GM12891 (cell line): Measurements from ENCODE around the gene GPR39.

Experiments used
- DNase-seq: peaks from one replicate; pipeline ENCODE4 v3.0.0; 2011; ENCODE audit warnings: low spot score; ENCODE audit not compliant: insufficient read length
- FAIRE-seq: peaks from 2 replicates; lab custom pipeline; 2011; peaks lifted over from hg19 to GRCh38; lab: Jason Lieb, UNC
- PAX5 ChIP-seq: IDR thresholded peaks from 2 replicates; pipeline ENCODE4 v1.6.1; 2011; ENCODE audit warnings: low read length, moderate library complexity, mild to moderate bottlenecking; ENCODE audit not compliant: insufficient read depth, severe bottlenecking
- POLR2A ChIP-seq: IDR thresholded peaks from 2 replicates; pipeline ENCODE4 v1.6.1; 2011; ENCODE audit warnings: low read depth, low read length, control low read depth
- POLR2AphosphoS5 ChIP-seq: IDR thresholded peaks from 2 replicates; pipeline ENCODE4 v1.6.1; 2011; ENCODE audit warnings: low read depth, low read length, control low read depth
- POU2F2 ChIP-seq: IDR thresholded peaks from 2 replicates; pipeline ENCODE4 v1.6.1; 2011; ENCODE audit warnings: low read depth, mild to moderate bottlenecking, control low read depth, low read length, moderate library complexity
- SPI1 ChIP-seq: IDR thresholded peaks from 2 replicates; pipeline ENCODE4 v1.6.1; 2011; ENCODE audit warnings: low read depth, low read length, control low read depth
- TAF1 ChIP-seq: IDR thresholded peaks from 2 replicates; pipeline ENCODE4 v1.6.1; 2011; ENCODE audit warnings: low read depth, low read length, control low read depth

Gene GPR39

GRCh38 chr2:132609101-132609890 lies 192.7 kb downstream of the GPR39 start:
- FAIRE-seq (no peak), DNase-seq (no peak)
- no peak for TF ChIP-seq POLR2A
- no peak for TF ChIP-seq POU2F2
- TF ChIP-seq TAF1: no peak
- TF ChIP-seq SPI1: no peak
- no peak for TF ChIP-seq POLR2AphosphoS5
- no peak for TF ChIP-seq PAX5

GRCh38 chr2:132611719-132612118 lies 195.1 kb downstream of the GPR39 start:
- DNase-seq (no peak), FAIRE-seq (no peak)
- TF ChIP-seq TAF1 (no peak), POU2F2 (no peak), POLR2AphosphoS5 (no peak), POLR2A (no peak), SPI1 (no peak), PAX5 (no peak)

- FAIRE-seq: no peak
Observed at GRCh38 chr2:132615329-132616085, 198.9 kb downstream of the GPR39 start.

GRCh38 chr2:132617989-132618388 lies 201.4 kb downstream of the GPR39 start:
- FAIRE-seq (no peak), DNase-seq (no peak)
- TF ChIP-seq SPI1: no peak
- TF ChIP-seq PAX5: no peak
- no peak for TF ChIP-seq POLR2AphosphoS5
- TF ChIP-seq POLR2A: no peak
- no peak for TF ChIP-seq TAF1
- TF ChIP-seq POU2F2: no peak

More at GRCh38 chr2:132615329-132616085, 198.9 kb downstream of the GPR39 start:
- TF ChIP-seq POLR2A: no peak
- TF ChIP-seq POU2F2: no peak
- no peak for TF ChIP-seq SPI1
- no peak for TF ChIP-seq PAX5
- no peak for TF ChIP-seq TAF1
- no peak for TF ChIP-seq POLR2AphosphoS5
- no peak for DNase-seq

- TF ChIP-seq SPI1 (no peak), POLR2A (no peak), TAF1 (no peak), POLR2AphosphoS5 (no peak), PAX5 (no peak), POU2F2 (no peak)
- FAIRE-seq: no peak
Observed at GRCh38 chr2:132618734-132619133, 202.1 kb downstream of the GPR39 start.

DNA sequence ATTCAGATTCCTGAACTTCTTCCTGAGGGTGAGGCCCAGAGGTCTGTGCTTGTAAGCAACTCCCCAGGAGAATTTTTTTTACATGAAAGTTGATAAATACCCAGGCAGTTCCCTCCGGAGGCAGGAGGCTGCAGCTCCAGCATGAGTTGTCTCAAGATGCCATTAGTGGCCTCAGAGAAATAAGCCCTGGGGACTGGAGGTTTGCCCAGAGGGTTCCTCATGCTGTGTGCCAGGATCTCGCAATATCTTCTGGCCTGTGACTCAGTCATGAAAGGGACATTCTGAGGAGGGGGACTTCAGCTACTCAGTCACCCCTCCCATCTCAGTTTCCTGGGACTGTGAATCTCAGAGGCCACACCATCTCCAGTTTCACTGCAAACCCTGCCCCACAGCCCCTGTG lies 203.5 kb downstream of the GPR39 start:
- FAIRE-seq: no peak
- no peak for DNase-seq
- no peak for TF ChIP-seq POLR2A
- no peak for TF ChIP-seq PAX5
- TF ChIP-seq TAF1: no peak
- TF ChIP-seq POU2F2: no peak
- no peak for TF ChIP-seq POLR2AphosphoS5
- TF ChIP-seq SPI1: no peak

More at GRCh38 chr2:132618734-132619133, 202.1 kb downstream of the GPR39 start:
- DNase-seq: no peak

GRCh38 chr2:132621131-132621875 lies 204.7 kb downstream of the GPR39 start:
- DNase-seq (no peak), FAIRE-seq (no peak)
- TF ChIP-seq PAX5 (no peak), SPI1 (no peak), POLR2A (no peak), POU2F2 (no peak), TAF1 (no peak), POLR2AphosphoS5 (no peak)

GRCh38 chr2:132623096-132623839 lies 206.7 kb downstream of the GPR39 start:
- no peak for TF ChIP-seq POLR2AphosphoS5
- no peak for TF ChIP-seq POLR2A
- TF ChIP-seq TAF1: no peak
- TF ChIP-seq POU2F2: no peak
- DNase-seq (no peak), FAIRE-seq (no peak)
